Effector memory CD4-positive, alpha-beta T cell (primary cell): ENCODE results near the gene ARRDC2.
"Not testable (repeated sequence)": the region's sequence is repeated elsewhere in the genome, so short reads cannot be mapped to it uniquely, and the experiment has no call there.

Experiments used
- DNase-seq, 3 donors: peaks; one replicate each; pipeline ENCODE4 v3.0.0-alpha.2; 2020
- H3K27ac ChIP-seq: 2 replicates; pipeline ENCODE4 v1.7.0; 2013; ENCODE audit warnings: mild to moderate bottlenecking, low read length, moderate library complexity; ENCODE audit not compliant: insufficient read depth, poor library complexity, severe bottlenecking
- H3K27me3 ChIP-seq: replicated peaks from 2 replicates; pipeline ENCODE4 v1.7.0; 2013; ENCODE audit warnings: mild to moderate bottlenecking, low read length; ENCODE audit not compliant: insufficient read depth, control insufficient read depth, poor library complexity, severe bottlenecking
- H3K36me3 ChIP-seq: 2 replicates; pipeline ENCODE4 v1.7.0; 2013; ENCODE audit warnings: mild to moderate bottlenecking, low read length, moderate library complexity; ENCODE audit not compliant: control insufficient read depth, insufficient read depth
- H3K4me1 ChIP-seq: 2 replicates; pipeline ENCODE4 v1.7.0; 2013; ENCODE audit warnings: low read length, mild to moderate bottlenecking; ENCODE audit not compliant: control insufficient read depth, insufficient read depth, poor library complexity, severe bottlenecking
- H3K4me3 ChIP-seq: 2 replicates; pipeline ENCODE4 v1.7.0; 2013; ENCODE audit warnings: low read length, low read depth, mild to moderate bottlenecking; ENCODE audit not compliant: insufficient read depth, poor library complexity, severe bottlenecking
- H3K9me3 ChIP-seq: 2 replicates; pipeline ENCODE4 v1.7.0; 2013; ENCODE audit warnings: mild to moderate bottlenecking, low read length, moderate library complexity; ENCODE audit not compliant: control insufficient read depth

The ARRDC2 gene

DNA sequence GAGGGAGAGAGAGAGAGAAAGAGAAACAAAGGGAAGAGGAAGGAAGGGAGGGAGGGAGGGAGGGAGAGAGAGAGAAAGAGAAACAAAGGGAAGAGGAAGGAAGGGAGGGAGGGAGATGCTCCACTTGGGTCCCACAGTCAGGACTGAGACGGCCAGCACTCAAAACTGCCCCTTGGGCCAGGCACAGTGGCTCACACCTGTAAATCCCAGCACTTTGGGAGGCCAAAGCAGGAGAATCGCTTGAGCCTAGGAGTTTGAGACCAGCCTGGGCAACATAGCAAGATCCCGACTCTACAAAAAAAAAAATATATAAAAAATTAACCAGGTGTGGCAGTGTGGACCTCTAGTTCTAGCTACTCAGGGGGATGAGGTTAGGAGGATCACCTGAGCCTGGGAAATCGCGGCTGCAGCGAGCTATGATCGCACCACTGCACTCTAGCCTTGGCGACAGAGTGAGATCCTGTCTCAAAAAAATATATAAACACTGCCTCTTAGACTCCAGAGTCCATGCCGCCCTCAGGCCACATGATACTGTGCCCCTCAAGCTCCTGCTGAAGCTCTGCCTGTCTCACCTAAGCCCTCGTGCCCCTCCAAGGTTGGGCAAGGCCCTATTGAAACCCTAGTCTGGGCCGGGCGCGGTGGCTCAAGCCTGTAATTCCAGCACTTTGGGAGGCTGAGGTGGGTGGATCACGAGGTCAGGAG lies 8.4 kb downstream of the ARRDC2 start:
- H3K36me3 ChIP-seq, result peaks cover 18% of the 10 kb centered on the region
- no peak for DNase-seq
- H3K4me3 ChIP-seq, result no peak overlapping the region
- H3K27ac ChIP-seq, result no peak overlapping the region
- peaks cover 46% of the 10 kb centered on the region for H3K4me1 ChIP-seq
- H3K9me3 ChIP-seq, result no peaks in the 10 kb centered on the region
- no peaks in the 10 kb centered on the region for H3K27me3 ChIP-seq

DNA sequence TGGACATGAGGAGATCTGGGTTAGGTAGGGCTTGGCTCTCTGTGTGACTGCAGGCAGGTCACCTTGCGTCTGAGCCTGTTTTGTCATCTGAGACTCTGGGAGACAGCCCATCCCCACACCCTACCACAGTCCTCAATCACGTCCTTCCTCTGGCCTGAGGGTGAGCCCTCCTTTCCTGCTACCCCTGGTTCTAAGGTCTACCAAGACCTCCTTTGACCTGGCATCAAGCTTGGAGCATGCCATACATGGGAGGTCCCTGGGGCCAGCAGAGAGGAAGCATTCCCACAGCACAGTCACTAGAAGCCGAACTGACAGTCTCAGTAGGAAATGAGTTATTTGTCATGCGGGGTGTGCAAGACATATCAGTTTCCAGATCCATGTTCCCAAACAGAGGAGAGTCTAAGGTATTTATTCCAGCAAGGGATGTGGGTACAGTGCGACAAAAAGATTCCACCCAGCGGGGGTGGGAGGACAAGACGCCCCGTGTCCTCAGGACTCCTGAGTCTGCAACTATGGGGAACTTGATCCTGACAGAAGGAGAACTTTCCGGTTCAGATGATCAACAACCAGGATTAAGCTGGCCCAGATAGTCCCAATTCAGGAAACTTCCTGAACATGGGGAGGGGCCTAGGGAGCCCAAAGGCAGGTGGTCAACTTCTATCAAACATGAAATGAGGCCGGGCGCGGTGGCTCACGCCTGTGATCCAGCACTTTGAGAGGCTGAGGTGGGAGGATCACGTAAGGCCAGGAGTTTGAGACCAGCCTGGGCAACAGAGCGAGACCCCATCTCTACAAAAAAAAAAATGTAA lies 9.5 kb downstream of the ARRDC2 start:
- H3K27ac ChIP-seq, result peak overlapping the region; percentile 31
- no peak for DNase-seq

DNA sequence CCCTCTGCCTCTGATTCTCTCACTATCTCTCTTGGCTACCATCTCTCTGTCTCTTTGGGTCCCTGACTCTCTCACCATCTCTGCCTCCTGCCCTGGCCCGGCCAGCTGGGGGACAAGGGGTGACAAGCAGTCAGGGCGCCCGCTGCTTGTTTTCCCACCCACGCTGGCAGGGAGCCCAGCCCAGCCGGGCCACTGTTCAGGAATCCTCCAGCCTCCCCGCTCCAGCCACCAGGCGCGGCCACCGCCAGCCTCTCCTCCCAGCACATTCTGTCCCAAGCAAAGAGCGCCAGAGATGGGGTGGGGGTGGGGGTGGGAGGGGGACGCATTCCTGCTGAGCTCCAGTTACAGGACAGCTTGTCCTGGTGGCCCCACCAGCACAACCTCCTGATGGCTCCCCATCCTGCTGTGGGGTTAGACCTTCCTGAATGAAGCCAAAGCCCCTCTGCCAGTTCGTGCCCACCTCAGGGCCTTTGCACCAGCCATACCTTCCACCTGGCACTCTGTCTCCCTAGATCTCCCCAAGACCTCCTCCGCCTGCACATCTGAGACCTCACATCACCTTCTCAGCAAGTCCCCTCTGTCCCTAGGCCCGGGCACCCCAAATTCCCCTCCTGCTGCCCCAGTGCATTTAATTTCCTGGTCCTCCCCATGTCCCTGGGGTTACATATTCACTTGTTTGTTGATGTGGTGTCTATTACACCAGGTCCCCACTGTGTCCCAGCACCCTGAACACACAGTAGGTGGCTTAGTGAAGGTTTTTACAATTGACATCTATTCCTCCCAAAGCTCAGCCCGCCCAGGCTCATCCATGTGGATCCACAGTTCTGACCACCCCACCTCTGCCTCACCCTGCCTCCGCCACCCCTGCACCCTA lies 12.5 kb downstream of the ARRDC2 start:
- H3K27ac ChIP-seq, result peak overlapping the region; percentile 73
- no peaks in the 10 kb centered on the region for H3K9me3 ChIP-seq
- DNase-seq, result no peak
- H3K4me1 ChIP-seq, result peaks cover 50% of the 10 kb centered on the region
- no peaks in the 10 kb centered on the region for H3K36me3 ChIP-seq
- no peak overlapping the region for H3K4me3 ChIP-seq
- H3K27me3 ChIP-seq, result no peaks in the 10 kb centered on the region

More for the DNA sequence above, 9.5 kb downstream of the ARRDC2 start:
- Histone ChIP-seq H3K36me3 (peaks cover 10% of the 10 kb centered on the region), H3K27me3 (no peaks in the 10 kb centered on the region), H3K9me3 (no peaks in the 10 kb centered on the region), H3K4me3 (no peak overlapping the region), H3K4me1 (peaks cover 54% of the 10 kb centered on the region)

DNA sequence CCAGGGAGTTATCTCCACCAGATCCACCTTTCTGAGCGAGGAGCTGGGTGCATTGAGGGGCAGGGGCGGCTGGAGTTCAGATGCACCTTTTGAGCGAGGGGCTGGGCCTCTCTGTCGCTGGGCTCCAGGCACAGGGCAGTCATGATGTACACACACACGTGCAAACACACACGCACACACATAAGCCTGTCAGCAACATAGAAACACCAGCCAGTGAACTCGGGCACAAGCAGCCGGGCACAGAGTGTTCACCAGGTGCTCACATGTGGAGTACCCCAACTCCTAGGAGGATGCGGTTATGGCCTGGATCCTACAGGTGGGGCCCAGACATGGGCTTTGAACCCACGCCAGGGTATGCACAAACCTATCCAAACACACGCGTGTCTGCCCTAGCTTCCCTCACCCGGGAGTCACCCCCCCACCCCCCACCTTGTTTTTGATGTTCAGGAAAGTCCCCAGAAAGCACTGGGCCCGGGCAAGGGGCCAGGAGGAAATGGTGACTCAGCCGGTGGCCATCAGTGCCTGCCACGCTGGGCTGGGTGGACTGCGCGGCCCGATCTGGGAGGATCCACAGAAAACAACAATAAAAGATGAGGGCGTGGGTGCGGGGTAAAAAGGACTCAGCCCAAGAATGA lies 13.3 kb downstream of the ARRDC2 start:
- Histone ChIP-seq H3K27me3 (no peaks in the 10 kb centered on the region), H3K4me1 (peaks cover 45% of the 10 kb centered on the region), H3K27ac (peak overlapping the region; percentile 73), H3K36me3 (no peaks in the 10 kb centered on the region), H3K4me3 (no peak overlapping the region), H3K9me3 (no peaks in the 10 kb centered on the region)
- peak; percentile 71 to 82 (median 73) for DNase-seq

DNA sequence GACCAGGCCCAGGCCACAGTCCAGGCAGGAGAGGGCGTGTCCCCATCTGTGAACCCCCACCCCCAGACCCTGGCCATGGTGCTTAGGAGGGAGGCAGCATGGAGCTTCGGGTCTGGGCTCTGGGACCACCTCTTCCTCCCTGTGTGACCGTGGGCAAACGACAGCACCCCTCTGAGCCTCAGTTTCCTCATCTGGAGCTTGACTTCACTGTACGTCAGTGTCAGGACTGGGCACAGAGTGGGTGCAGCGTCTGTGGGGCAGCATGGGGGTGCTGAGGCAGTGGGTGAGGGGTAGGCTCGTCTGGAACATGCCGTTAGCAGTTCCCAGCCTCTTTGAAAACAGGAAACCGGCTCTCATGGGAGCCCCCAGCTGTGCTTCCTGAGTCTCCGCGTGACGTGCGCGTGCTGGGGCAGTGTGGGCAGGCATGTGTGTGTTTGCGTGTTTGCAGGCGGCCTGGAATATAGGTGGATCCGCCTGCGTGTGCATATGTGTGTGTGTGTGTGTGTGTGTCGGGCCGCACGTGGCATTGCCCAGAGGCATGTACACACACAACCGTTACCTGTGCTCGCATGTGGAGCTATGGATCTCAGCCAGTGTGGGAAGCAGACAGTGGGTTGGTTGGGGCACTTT lies 15.8 kb downstream of the ARRDC2 start:
- H3K9me3 ChIP-seq, result no peaks in the 10 kb centered on the region
- DNase-seq, result peak; percentile 69 to 81 (median 69)
- H3K4me3 ChIP-seq, result peak overlapping the region; percentile 22
- peak overlapping the region; percentile 80 for H3K27ac ChIP-seq
- peaks cover 34% of the 10 kb centered on the region for H3K4me1 ChIP-seq
- H3K27me3 ChIP-seq, result no peaks in the 10 kb centered on the region
- H3K36me3 ChIP-seq, result no peaks in the 10 kb centered on the region

DNA sequence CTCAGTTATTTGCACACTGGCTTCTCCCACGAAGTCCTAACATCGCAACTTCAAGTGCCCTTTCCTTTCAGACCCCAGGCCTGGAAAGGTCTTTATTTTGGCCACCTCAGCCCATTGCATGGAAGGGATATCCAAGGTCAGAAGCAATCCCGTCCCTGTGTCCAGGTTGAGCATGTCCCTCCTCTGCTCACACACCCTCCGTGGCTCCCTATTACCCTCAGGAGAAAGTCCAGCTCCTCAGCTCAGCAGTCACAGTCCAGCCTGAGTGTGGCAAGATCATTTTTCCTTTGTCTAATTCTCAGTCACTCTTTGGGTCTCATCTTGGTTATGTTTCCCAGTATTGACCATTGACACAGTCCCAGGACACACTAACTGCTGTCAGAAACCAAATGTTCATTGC lies 19.2 kb downstream of the ARRDC2 start:
- DNase-seq, result no peak
- Histone ChIP-seq H3K4me1 (peaks cover 24% of the 10 kb centered on the region), H3K4me3 (no peak overlapping the region), H3K9me3 (no peaks in the 10 kb centered on the region), H3K27ac (no peak overlapping the region), H3K27me3 (no peaks in the 10 kb centered on the region), H3K36me3 (no peaks in the 10 kb centered on the region)

DNA sequence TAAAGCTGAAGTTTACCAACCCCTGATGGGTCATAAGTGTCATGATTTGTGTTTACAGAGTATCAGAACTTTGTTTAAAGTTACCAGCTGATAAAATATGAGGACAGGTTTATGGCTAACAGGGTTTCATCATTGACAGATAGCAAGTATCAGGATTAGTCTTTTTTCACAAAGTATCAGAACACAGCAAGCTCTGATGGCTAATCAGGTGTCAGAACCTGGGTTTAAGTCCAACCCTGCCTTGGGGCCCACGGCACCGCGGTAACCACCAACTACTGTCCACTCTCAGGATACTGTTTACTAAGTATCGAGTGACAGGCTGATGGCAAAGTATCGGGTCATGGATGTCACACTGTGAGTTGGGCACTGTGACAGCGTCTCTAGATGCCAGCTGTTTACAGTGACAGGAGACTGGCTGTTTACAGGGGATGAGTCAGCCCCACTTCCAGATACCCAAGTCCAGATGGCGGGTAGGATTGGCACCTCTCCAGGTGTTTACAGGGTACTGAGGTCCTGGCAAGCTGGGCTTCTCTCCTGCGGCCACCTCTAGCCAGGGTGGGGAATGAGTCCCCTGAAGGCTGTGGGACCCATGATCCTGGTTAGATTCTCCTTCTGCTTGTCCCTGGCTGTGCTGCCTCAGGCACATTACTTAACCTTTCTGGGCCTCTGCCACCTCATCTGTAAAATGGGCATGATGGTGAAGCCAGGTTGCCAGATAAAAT lies 21.8 kb downstream of the ARRDC2 start:
- Histone ChIP-seq H3K27ac (no peak overlapping the region), H3K4me1 (peaks cover 4% of the 10 kb centered on the region), H3K4me3 (no peak overlapping the region), H3K36me3 (no peaks in the 10 kb centered on the region), H3K9me3 (no peaks in the 10 kb centered on the region), H3K27me3 (no peaks in the 10 kb centered on the region)
- no peak for DNase-seq

DNA sequence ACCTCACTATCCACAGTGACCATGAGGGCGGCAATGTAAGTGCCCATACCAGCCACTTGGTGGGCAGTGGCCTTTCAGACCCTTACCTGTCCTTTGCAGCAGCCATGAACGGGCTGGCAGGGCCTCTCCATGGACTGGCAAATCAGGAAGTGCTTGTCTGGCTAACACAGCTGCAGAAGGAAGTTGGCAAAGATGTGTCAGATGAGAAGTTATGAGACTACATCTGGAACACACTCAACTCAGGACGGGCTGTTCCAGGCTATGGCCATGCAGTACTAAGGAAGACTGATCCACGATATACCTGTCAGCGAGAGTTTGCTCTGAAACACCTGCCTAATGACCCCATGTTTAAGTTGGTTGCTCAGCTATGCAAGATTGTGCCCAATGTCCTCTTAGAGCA lies 23.4 kb downstream of the ARRDC2 start:
- H3K27me3 ChIP-seq, H3K27ac ChIP-seq, DNase-seq, H3K36me3 ChIP-seq, H3K4me1 ChIP-seq, H3K4me3 ChIP-seq, H3K9me3 ChIP-seq: not testable (repeated sequence)

DNA sequence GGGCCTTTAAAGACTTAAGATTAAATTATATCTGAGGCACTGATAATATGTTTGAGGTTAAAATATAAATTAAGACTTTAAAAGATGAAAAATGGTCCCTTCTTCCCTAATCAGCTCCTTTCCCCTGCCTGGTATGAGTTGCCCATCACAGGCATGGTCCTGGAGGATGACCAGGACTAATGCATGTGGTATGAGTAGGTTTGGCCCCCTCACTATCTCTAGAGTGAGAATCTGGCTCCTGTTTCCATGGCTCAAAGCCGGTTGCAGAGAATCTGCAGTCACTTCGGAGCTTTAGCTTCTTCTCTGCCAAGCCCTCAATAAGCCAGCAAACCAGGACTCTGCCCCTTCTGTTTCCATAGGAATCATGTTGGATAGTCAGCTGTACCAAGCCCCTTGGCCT lies 24.1 kb downstream of the ARRDC2 start:
- not testable (repeated sequence) for H3K27me3 ChIP-seq, H3K9me3 ChIP-seq, H3K27ac ChIP-seq, H3K4me3 ChIP-seq, H3K4me1 ChIP-seq, DNase-seq, H3K36me3 ChIP-seq
